HEK293 (cell line): ENCODE results near the gene SLC8A3.

Source experiments
- CTCF ChIA-PET: fragments of 350-600 bp; formaldehyde crosslinking; extraction: SDS; loops from one replicate; lab custom pipeline; 2021; ENCODE audit warnings: antibody characterized with exemption; lab: Yijun Ruan, JAX
- POLR2A ChIA-PET: fragments of 300-600 bp; formaldehyde crosslinking; extraction: SDS; loops from one replicate; lab custom pipeline; 2020; ENCODE audit warnings: antibody characterized with exemption, inconsistent platforms; lab: Yijun Ruan, JAX
- H3K27ac ChIP-seq: fragments of 200-500 bp; sonication (Bioruptor generic); 2 replicates; pipeline ENCODE4 v1.5.1; 2014; ENCODE audit warnings: low read depth, low read length, control low read depth, inconsistent platforms; ENCODE audit errors: extremely low read depth
- H3K36me3 ChIP-seq, 2 experiments: fragments of 200-500 bp in 1 of 2; sonication (Bioruptor generic) in 1 of 2; 1 replicate in 1 of 2; 2 replicates in 1 of 2; pipeline ENCODE4 v1.5.1; 2014 to 2017; ENCODE audit warnings: inconsistent platforms in 2 of 2, low read length in 2 of 2; ENCODE audit not compliant: control insufficient read depth in 2 of 2, insufficient read depth in 1 of 2
- H3K4me1 ChIP-seq: fragments of 200-500 bp; sonication (Bioruptor generic); 2 replicates; pipeline ENCODE4 v1.5.1; 2014; ENCODE audit warnings: mild to moderate bottlenecking, low read length, inconsistent platforms; ENCODE audit not compliant: control insufficient read depth, insufficient read depth
- H3K4me3 ChIP-seq: 2 replicates; pipeline ENCODE4 v1.5.1; 2011; ENCODE audit warnings: low read depth, mild to moderate bottlenecking, control low read depth, low read length, moderate library complexity
- H3K9me3 ChIP-seq: fragments of 200-500 bp; sonication (Bioruptor generic); 2 replicates; pipeline ENCODE4 v1.5.1; 2014; ENCODE audit warnings: low read depth, low read length, inconsistent platforms; ENCODE audit not compliant: control insufficient read depth, insufficient read depth
- EGR2 ChIP-seq: fragments of 450-650 bp; formaldehyde crosslinking; IDR thresholded peaks from 2 replicates; pipeline ENCODE4 v1.5.1; 2016; ENCODE audit warnings: low read depth, missing biosample characterization, missing genetic modification characterization
- GLI2 ChIP-seq: fragments of 450-650 bp; formaldehyde crosslinking; IDR thresholded peaks from 2 replicates; pipeline ENCODE4; 2017; ENCODE audit warnings: missing biosample characterization, missing genetic modification characterization, low read depth, borderline replicate concordance
- GLIS2 ChIP-seq: fragments of 450-650 bp; formaldehyde crosslinking; IDR thresholded peaks from 2 replicates; pipeline ENCODE4 v1.5.1; 2016; ENCODE audit warnings: missing biosample characterization, missing genetic modification characterization
- ZNF138 ChIP-seq: fragments of 450-650 bp; formaldehyde crosslinking; IDR thresholded peaks from 2 replicates; pipeline ENCODE4 v1.5.1; 2016; ENCODE audit warnings: missing biosample characterization, missing genetic modification characterization, borderline replicate concordance
- ZNF350 ChIP-seq: fragments of 450-650 bp; formaldehyde crosslinking; IDR thresholded peaks from 2 replicates; pipeline ENCODE4 v1.5.0; 2017; ENCODE audit warnings: missing biosample characterization, mild to moderate bottlenecking, missing genetic modification characterization
- ZNF548 ChIP-seq: fragments of 450-650 bp; formaldehyde crosslinking; IDR thresholded peaks from 2 replicates; pipeline ENCODE4 v1.5.1; 2016; ENCODE audit warnings: missing biosample characterization, missing genetic modification characterization
- ZNF777 ChIP-seq: fragments of 450-650 bp; formaldehyde crosslinking; IDR thresholded peaks from 2 replicates; pipeline ENCODE4 v1.5.1; 2017; ENCODE audit warnings: missing biosample characterization, missing genetic modification characterization, borderline replicate concordance
- TF ChIP-seq, protein P1 (sequence below): fragments of 450-650 bp; formaldehyde crosslinking; IDR thresholded peaks from 2 replicates; pipeline ENCODE4 v1.5.1; 2016; ENCODE audit warnings: missing biosample characterization, missing genetic modification characterization
- TF ChIP-seq, protein P2 (sequence below): fragments of 450-650 bp; formaldehyde crosslinking; IDR thresholded peaks from 2 replicates; pipeline ENCODE4 v1.5.1; 2016; ENCODE audit warnings: missing biosample characterization, missing genetic modification characterization
- TF ChIP-seq, protein P3 (sequence below): fragments of 450-650 bp; formaldehyde crosslinking; IDR thresholded peaks from 2 replicates; pipeline ENCODE4 v1.5.1; 2017; ENCODE audit warnings: missing biosample characterization, missing genetic modification characterization
- TF ChIP-seq, protein P4 (sequence below): fragments of 450-650 bp; formaldehyde crosslinking; IDR thresholded peaks from 2 replicates; pipeline ENCODE4 v1.5.1; 2017; ENCODE audit warnings: missing biosample characterization, missing genetic modification characterization
- TF ChIP-seq, protein P5 (sequence below): fragments of 450-650 bp; formaldehyde crosslinking; IDR thresholded peaks from 2 replicates; pipeline ENCODE4 v1.5.1; 2016; ENCODE audit warnings: missing biosample characterization, missing genetic modification characterization
- TF ChIP-seq, protein P6 (sequence below): fragments of 450-650 bp; formaldehyde crosslinking; IDR thresholded peaks from 2 replicates; pipeline ENCODE4 v1.5.1; 2016; ENCODE audit warnings: missing biosample characterization, missing genetic modification characterization, borderline replicate concordance
- TF ChIP-seq, protein P7 (sequence below): fragments of 450-650 bp; formaldehyde crosslinking; IDR thresholded peaks from 2 replicates; pipeline ENCODE4 v1.5.1; 2016; ENCODE audit warnings: missing biosample characterization, missing genetic modification characterization
- TF ChIP-seq, protein P8 (sequence below): fragments of 450-650 bp; formaldehyde crosslinking; IDR thresholded peaks from 2 replicates; pipeline ENCODE4 v1.5.1; 2016; ENCODE audit warnings: missing biosample characterization, missing genetic modification characterization

Gene SLC8A3

DNA sequence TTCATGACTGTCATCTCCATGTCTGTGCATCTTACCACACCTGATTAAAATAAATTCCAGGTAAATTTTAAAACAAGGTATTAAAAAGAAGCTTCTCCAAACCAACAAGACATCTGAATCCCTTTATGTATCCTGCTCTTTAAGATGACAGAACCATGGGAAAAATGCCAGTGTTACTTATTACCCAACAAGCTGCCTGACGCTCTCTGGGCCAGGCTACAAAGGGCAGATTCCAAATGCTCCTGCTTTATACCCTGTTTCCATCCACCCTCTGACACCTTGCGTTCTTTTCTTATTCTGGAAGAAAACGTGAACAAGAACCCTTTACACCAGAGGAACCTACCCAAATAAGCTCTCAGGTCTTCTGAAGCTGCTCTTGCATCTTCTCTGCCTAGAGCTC, 70.7 kb downstream of the SLC8A3 start (continued):
- TF ChIP-seq, protein P1, sequence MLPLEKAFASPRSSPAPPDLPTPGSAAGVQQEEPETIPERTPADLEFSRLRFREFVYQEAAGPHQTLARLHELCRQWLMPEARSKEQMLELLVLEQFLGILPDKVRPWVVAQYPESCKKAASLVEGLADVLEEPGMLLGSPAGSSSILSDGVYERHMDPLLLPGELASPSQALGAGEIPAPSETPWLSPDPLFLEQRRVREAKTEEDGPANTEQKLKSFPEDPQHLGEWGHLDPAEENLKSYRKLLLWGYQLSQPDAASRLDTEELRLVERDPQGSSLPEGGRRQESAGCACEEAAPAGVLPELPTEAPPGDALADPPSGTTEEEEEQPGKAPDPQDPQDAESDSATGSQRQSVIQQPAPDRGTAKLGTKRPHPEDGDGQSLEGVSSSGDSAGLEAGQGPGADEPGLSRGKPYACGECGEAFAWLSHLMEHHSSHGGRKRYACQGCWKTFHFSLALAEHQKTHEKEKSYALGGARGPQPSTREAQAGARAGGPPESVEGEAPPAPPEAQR (tag by site-specific recombination), result no peak
- no peak for TF ChIP-seq ZNF350 (tag by site-specific recombination)
- TF ChIP-seq ZNF138 (tag by site-specific recombination), result no peak

DNA sequence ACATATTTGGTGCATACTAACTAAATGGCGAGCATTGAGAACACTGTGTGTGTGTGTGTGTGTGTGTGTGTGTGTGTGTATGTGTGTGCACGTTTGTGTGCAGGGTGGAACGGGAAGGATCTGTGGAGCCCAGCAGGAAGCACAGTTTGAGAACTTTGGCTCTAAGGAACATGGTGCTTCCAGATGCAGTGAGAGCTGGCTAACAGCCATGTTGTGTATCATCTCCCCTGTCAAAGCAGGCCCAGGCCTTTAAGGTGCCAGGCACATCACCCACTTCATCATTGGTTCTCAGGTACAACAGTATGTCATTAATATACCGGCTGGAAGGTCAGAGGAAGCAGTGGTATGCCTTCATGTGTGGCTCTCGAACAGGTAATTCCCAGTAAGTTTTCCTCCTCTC, 72.5 kb downstream of the SLC8A3 start:
- H3K9me3 ChIP-seq, result no peaks in the 10 kb centered on the region
- ChIA-PET CTCF (interaction anchor here (0.6 kb wide), 1 partner anchor 568 kb away, joined by 3 read pairs; no protein-coding TSS in a partner anchor), POLR2A (no interaction called here)
- no peaks in the 10 kb centered on the region for H3K4me1 ChIP-seq
- H3K27ac ChIP-seq, result no peak overlapping the region
- H3K36me3 ChIP-seq, result no peaks in the 10 kb centered on the region
- H3K4me3 ChIP-seq, result no peak overlapping the region
- no peak for TF ChIP-seq ZNF777
- TF ChIP-seq, protein P2, sequence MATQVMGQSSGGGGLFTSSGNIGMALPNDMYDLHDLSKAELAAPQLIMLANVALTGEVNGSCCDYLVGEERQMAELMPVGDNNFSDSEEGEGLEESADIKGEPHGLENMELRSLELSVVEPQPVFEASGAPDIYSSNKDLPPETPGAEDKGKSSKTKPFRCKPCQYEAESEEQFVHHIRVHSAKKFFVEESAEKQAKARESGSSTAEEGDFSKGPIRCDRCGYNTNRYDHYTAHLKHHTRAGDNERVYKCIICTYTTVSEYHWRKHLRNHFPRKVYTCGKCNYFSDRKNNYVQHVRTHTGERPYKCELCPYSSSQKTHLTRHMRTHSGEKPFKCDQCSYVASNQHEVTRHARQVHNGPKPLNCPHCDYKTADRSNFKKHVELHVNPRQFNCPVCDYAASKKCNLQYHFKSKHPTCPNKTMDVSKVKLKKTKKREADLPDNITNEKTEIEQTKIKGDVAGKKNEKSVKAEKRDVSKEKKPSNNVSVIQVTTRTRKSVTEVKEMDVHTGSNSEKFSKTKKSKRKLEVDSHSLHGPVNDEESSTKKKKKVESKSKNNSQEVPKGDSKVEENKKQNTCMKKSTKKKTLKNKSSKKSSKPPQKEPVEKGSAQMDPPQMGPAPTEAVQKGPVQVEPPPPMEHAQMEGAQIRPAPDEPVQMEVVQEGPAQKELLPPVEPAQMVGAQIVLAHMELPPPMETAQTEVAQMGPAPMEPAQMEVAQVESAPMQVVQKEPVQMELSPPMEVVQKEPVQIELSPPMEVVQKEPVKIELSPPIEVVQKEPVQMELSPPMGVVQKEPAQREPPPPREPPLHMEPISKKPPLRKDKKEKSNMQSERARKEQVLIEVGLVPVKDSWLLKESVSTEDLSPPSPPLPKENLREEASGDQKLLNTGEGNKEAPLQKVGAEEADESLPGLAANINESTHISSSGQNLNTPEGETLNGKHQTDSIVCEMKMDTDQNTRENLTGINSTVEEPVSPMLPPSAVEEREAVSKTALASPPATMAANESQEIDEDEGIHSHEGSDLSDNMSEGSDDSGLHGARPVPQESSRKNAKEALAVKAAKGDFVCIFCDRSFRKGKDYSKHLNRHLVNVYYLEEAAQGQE (tag by site-specific recombination), result no peak
- TF ChIP-seq, protein P3, sequence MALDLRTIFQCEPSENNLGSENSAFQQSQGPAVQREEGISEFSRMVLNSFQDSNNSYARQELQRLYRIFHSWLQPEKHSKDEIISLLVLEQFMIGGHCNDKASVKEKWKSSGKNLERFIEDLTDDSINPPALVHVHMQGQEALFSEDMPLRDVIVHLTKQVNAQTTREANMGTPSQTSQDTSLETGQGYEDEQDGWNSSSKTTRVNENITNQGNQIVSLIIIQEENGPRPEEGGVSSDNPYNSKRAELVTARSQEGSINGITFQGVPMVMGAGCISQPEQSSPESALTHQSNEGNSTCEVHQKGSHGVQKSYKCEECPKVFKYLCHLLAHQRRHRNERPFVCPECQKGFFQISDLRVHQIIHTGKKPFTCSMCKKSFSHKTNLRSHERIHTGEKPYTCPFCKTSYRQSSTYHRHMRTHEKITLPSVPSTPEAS (tag by site-specific recombination), result 0 out of 2 replicates have a peak, but pooled peaks have one; percentile 9

DNA sequence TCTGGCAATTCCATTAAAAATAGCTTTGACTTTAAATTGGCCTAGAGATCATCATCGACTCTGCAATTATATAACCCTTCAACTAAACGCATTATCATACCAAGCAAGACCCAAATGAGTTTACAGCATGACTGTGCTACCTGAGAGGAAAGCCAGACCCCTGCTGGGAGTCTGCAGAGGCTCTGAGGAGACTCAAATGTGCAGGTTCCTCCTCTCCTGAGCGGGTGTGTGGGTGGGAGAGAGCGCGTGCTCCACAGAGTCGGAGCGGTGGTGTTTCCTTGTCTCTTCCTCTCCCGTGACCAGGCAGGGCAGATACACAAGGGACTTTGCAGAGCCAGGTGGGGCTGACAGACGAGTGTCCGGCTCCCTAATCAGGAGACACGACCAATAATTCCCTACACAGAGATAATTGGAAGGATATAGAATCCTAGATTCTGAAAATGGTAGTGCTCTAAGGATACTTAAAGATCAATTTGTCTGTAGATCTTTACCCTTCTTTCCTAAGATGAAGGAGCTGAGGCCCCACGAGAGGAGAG, 74.1 kb downstream of the SLC8A3 start:
- Histone ChIP-seq H3K4me1 (no peaks in the 10 kb centered on the region), H3K36me3 (no peaks in the 10 kb centered on the region), H3K9me3 (no peaks in the 10 kb centered on the region), H3K27ac (no peak overlapping the region), H3K4me3 (no peak overlapping the region)
- ChIA-PET CTCF (interaction anchor here (0.6 kb wide), 1 partner anchor 703 kb away, joined by 3 read pairs; no protein-coding TSS in a partner anchor), POLR2A (no interaction called here)
- TF ChIP-seq EGR2 (tag by site-specific recombination), result no peak
- TF ChIP-seq ZNF548 (tag by site-specific recombination), result no peak
- TF ChIP-seq, protein P4, sequence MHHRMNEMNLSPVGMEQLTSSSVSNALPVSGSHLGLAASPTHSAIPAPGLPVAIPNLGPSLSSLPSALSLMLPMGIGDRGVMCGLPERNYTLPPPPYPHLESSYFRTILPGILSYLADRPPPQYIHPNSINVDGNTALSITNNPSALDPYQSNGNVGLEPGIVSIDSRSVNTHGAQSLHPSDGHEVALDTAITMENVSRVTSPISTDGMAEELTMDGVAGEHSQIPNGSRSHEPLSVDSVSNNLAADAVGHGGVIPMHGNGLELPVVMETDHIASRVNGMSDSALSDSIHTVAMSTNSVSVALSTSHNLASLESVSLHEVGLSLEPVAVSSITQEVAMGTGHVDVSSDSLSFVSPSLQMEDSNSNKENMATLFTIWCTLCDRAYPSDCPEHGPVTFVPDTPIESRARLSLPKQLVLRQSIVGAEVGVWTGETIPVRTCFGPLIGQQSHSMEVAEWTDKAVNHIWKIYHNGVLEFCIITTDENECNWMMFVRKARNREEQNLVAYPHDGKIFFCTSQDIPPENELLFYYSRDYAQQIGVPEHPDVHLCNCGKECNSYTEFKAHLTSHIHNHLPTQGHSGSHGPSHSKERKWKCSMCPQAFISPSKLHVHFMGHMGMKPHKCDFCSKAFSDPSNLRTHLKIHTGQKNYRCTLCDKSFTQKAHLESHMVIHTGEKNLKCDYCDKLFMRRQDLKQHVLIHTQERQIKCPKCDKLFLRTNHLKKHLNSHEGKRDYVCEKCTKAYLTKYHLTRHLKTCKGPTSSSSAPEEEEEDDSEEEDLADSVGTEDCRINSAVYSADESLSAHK (tag by site-specific recombination), result no peak
- no peak for TF ChIP-seq GLIS2 (tag by site-specific recombination)
- TF ChIP-seq, protein P5, sequence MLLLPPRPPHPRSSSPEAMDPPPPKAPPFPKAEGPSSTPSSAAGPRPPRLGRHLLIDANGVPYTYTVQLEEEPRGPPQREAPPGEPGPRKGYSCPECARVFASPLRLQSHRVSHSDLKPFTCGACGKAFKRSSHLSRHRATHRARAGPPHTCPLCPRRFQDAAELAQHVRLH (tag by site-specific recombination), result no peak
- TF ChIP-seq, protein P6, sequence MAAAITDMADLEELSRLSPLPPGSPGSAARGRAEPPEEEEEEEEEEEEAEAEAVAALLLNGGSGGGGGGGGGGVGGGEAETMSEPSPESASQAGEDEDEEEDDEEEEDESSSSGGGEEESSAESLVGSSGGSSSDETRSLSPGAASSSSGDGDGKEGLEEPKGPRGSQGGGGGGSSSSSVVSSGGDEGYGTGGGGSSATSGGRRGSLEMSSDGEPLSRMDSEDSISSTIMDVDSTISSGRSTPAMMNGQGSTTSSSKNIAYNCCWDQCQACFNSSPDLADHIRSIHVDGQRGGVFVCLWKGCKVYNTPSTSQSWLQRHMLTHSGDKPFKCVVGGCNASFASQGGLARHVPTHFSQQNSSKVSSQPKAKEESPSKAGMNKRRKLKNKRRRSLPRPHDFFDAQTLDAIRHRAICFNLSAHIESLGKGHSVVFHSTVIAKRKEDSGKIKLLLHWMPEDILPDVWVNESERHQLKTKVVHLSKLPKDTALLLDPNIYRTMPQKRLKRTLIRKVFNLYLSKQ (tag by site-specific recombination), result no peak
- TF ChIP-seq GLI2 (tag by site-specific recombination), result no peak
- TF ChIP-seq, protein P7, sequence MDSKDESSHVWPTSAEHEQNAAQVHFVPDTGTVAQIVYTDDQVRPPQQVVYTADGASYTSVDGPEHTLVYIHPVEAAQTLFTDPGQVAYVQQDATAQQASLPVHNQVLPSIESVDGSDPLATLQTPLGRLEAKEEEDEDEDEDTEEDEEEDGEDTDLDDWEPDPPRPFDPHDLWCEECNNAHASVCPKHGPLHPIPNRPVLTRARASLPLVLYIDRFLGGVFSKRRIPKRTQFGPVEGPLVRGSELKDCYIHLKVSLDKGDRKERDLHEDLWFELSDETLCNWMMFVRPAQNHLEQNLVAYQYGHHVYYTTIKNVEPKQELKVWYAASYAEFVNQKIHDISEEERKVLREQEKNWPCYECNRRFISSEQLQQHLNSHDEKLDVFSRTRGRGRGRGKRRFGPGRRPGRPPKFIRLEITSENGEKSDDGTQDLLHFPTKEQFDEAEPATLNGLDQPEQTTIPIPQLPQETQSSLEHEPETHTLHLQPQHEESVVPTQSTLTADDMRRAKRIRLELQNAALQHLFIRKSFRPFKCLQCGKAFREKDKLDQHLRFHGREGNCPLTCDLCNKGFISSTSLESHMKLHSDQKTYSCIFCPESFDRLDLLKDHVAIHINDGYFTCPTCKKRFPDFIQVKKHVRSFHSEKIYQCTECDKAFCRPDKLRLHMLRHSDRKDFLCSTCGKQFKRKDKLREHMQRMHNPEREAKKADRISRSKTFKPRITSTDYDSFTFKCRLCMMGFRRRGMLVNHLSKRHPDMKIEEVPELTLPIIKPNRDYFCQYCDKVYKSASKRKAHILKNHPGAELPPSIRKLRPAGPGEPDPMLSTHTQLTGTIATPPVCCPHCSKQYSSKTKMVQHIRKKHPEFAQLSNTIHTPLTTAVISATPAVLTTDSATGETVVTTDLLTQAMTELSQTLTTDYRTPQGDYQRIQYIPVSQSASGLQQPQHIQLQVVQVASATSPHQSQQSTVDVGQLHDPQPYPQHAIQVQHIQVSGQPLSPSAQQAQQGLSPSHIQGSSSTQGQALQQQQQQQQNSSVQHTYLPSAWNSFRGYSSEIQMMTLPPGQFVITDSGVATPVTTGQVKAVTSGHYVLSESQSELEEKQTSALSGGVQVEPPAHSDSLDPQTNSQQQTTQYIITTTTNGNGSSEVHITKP, result no peak
- TF ChIP-seq, protein P8, sequence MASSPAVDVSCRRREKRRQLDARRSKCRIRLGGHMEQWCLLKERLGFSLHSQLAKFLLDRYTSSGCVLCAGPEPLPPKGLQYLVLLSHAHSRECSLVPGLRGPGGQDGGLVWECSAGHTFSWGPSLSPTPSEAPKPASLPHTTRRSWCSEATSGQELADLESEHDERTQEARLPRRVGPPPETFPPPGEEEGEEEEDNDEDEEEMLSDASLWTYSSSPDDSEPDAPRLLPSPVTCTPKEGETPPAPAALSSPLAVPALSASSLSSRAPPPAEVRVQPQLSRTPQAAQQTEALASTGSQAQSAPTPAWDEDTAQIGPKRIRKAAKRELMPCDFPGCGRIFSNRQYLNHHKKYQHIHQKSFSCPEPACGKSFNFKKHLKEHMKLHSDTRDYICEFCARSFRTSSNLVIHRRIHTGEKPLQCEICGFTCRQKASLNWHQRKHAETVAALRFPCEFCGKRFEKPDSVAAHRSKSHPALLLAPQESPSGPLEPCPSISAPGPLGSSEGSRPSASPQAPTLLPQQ (tag by site-specific recombination), result no peak
